Ecto neural progenitor cell (in vitro differentiated cells): ENCODE results near the gene ISY1.
"Not testable (repeated sequence)": the region's sequence is repeated elsewhere in the genome, so short reads cannot be mapped to it uniquely, and the experiment has no call there.

Experiments
- DNase-seq: peaks from one replicate; pipeline ENCODE4 v3.0.0-alpha.2; 2018; ENCODE audit warnings: low spot score

The ISY1 gene

DNA sequence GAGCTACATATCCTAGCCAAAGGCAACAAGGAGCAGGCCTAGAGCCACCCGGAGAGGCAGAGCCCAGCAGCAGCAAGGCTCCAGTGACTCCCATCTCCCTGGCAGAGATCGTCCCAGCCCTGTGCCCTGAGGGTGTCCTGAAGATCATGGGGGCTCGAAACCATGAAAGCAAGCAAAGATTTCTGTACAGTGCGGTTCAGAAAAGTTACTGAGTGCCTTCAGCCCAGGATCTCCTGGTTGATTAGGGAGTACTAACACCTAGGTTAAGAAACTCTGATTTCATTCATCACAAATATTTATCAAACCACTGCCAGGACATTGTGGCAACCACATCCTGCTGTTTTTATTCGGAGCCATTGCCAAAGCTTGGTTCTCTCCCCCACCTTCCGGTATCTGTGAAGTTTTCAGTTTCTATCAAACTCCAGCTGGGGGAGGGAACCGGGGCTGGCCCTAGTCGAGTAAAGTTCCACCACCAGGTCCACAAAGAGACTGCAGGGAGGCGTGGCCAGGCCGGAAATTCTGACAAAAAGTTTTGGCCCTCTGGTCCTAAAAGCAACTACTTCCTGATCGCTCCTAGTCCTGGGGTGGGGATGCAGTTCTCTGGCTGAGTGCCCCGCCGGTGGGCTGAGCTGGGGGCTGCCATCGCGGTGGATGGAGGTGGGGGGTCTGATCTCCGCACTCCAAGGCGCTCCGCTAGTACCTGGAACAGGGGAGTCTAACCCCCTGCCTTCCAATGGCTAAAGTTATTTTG is 40.4 kb downstream of the ISY1 start:
- peak; percentile 77 for DNase-seq

DNA sequence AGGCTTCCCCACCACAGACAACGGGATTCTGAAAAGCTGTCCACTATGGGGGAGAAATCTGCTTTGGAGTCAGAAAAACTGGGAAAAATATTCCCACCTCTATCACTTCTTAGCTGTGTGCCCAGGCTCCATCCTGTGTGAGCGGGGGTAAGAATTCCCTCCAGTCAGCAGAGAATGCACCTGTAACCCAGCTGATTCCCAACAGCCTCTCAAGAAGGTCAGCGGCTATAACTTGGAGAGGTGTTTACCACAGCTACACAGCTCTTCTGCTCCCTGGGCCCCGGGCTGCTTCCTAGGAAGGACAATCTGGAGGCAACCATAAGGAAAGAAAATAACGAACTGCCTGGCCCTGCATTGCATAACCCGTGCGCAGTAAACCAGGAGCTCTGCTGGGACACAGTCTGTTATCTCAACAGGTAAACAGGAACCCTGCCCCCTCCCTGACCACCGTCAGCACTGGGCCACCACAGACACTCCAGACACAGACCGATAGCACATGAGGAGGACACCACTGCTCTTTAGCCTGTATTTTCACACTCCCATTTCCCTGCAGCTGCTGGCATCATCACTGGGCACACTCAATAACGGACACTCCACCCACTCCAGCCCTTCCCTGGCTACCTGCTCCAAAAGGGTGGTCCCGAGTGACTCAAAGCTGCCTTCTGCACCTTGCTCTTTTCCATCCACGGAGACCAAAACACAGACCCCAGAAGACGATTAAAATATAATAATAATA is 41.3 kb downstream of the ISY1 start:
- no peak for DNase-seq

DNA sequence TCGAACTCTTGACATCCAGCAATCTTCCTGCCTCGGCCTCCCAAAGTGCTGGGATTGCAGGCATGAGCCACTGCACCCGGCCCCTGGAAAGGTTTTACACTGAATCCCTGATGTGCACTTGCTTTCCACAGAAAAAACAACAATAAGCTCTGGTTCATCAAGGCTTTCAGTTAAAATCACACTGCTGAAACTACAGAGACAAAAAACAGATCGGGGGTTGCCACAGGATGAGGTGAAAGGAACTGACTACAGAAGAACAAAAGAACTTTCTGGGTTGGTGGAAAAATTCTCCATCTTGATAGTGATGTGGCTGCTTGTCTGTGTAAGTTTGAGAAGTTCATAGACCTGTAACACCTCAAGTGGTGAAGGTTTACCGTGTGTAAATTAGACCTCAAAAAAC is 42.1 kb downstream of the ISY1 start:
- no peak for DNase-seq

DNA sequence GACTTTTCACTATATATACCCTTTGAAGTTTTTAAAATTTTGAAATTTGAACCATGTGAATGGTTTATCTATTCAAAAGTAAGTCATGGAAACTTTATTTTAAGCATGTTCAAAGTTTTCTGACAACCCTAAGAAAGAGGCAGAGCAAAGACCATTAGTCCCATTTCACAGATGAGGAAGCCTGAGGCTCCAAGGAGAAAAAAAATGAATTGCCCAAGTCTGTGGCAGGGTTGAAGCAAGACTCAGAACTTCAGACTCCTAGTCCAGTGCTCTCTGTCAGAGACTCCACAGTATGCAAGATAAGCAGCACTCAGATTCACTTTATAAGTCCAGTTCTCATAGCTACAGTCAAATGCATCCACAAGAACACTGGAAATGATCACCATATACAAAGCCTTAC is 43.7 kb downstream of the ISY1 start:
- DNase-seq = no peak

DNA sequence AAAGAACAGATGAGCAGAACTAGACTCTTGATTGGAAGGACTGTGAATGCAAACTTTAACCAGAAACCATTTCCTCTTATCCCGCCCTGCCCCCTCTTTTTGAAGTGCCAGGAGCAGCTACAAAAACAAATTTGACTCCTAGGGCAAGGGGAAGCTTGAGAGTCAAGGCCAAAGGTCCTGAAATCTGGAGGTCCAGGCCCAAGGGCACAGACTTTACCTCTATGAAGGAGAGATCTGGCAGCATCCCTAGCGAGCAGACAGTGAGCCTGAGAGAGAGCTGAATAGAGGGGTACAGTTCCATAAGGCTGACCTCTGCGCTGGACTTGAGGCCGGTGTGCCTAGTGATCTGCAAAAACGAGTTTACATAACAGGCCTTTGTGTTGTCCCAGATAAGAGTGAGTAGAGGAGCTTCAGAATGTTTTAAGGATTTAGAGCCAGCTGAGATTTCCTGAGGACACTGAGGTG is 44.3 kb downstream of the ISY1 start:
- DNase-seq = no peak

DNA sequence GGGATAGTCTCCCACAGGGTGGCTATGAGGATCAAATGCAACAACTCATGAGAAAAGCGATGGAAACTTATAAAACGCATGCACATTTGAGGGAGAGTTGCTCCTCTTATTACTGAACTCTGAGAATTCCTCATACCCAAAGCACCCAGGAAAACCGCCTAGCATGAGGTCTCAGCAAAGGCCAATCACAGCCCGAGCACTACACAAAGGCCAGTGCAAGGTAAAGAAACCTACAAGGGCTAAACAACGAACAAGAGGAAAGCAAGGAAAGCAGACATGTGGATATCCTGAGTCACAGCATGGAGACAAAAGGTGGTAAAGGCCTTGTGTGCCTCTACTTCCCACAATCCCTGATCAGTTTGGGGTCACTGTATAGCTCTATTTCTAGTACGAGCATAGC is 46.4 kb downstream of the ISY1 start:
- DNase-seq = no peak

DNA sequence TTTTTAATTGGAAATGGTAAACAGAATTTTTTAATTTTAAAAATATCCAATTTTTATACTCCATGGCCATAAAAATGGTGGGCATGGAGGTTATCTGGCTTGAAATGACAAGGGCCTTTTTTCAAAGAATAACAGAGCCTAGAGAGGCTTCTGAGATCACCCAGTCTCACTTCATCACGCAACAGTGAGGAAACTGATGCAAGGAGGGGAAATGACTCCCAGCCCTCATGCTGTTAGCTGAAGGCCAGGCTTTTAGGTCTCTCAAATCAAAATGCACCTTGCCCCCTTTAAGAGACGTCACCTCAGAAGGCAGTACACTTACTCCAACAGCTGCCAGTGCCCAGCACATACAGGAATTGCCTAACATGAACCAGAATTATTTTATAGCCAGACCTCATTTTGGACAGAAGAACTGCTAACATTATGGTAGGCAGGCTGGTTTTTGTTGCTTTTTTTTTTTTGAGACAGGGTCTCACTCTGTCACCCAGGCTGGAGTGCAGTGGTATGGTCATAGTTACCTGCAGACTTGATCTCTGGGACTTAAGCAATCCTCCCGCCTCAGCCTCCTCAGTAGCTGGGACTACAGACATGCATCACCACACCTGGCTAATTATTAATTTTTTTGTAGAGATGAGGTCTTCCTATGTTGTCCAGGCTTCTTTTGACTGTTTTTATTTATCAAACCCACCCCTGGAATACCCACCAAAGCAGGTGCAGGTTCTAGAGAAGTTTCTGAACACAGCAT is 48.4 kb downstream of the ISY1 start:
- DNase-seq = no peak

DNA sequence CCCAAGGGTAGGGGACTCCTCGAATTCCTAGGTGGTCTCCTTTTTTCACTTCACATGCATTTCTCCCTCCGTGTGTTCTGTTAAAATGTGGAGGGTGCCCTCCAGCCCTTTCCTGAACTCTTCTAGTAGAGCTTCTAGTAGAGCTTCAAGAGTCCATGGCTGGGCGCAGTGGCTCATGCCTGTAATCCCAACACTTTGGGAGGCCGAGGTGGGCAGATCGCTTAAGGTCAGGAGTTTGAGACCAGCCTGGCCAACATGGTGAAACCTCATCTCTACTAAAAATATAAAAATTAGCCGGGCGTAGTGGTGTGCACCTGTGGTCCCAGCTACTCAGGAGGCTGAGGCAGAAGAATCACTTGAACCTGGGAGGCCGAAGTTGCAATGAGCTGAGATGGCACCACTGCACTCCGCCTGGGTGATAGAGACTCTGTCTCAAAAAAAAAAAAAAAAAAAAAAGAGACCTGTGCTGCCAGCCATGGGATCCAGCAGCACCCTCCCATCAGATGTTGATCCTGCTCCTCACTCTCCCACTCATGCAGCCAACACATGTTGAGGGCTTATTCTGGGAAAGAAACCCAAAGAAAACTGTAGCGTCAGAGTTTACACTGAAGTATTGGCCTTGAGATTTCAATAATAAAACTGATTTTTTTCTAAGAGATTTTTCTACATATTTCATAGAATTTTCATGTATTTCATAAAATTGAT is 49.6 kb downstream of the ISY1 start:
- DNase-seq = not testable (repeated sequence)

DNA sequence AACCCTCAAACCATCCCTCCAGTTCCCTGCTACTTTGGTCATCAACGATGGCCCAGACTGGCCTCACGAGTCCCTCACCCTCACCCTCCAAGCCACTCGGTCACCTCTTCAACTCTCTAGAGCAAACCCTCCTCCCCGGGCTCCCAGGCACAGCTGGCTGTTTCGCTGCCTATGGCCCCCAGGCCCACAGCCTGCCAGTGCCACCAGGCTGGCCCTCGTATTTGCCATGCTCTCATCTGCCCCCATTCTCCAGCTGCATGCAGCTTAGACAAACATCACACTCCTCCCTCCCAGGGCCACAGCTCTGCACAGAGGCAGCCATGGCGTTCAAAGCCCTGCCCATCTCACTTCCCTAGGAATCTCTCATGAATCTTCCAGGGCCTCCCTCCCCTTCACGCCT is 53.1 kb downstream of the ISY1 start:
- DNase-seq = no peak

DNA sequence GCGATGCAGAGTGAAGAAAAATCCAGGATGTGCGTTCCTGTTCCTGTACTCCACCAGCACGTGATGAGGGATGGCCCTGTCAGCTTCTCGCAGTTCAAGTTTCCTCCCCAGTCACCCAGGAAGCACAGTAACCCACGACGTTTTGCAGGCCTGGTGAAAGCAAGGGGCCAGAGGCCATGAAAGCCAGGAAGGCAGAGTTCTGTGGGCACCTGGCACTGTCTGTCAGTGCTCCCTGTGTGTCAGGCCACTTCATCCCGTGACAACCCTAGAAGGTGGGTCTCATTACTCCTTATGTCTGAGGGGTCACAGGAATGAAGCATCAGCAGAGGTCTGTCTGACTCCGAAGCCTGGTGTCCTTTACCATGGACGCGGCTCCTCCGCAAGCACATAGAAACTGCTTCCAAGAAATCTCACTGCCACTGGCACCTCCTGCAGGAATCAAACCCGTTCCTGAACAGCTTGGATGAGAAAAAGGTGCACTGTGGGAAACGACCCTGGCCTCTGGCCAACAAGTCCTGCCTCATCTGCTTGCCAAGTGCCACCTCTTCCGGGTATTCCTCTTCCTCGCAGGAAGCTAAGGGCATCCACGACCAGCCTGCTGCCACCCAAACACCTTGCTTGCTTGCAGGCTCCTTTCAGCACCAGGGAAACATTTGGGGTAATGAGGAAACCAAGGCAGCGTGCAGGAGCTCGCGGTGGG is 53.8 kb downstream of the ISY1 start:
- no peak for DNase-seq

DNA sequence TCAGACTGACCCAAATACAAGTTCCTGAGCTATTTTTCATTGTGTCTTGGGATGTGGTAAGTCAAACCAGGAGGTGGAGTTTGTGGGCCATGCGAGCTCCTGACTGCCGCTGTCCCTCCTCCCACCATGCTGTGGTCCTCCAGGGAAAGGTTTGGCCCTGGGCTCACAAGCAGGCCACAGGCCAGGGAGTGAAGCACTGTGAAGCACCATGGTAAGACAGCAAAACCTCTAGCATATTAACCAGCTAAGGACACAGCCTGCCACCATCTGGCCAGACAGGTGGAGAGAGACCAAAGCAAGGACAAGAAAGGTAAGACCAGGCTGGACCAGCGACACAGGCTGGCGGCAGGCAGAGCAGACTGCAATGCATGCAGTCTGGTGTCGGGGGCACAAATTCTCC is 54.5 kb downstream of the ISY1 start:
- DNase-seq = no peak

DNA sequence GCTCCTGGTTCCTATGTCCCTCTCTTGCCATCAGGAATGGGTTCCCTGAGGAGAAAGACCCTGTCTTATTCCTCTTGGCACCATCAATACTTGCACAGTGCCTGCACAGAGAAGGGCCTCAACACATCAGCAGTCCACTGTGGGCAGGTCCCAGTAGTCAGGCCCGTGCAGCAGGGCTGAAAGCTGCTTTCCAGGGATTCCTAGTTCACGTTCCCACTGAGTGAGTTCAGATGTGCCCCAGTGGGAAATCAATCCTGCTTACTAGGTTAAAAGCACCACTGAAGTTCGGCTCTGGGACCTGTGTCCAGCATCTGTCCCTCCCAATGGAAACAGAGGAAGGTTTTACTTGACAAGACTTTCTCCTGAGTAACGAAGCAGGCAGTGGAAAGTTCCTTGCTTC is 55.0 kb downstream of the ISY1 start:
- DNase-seq = no peak

DNA sequence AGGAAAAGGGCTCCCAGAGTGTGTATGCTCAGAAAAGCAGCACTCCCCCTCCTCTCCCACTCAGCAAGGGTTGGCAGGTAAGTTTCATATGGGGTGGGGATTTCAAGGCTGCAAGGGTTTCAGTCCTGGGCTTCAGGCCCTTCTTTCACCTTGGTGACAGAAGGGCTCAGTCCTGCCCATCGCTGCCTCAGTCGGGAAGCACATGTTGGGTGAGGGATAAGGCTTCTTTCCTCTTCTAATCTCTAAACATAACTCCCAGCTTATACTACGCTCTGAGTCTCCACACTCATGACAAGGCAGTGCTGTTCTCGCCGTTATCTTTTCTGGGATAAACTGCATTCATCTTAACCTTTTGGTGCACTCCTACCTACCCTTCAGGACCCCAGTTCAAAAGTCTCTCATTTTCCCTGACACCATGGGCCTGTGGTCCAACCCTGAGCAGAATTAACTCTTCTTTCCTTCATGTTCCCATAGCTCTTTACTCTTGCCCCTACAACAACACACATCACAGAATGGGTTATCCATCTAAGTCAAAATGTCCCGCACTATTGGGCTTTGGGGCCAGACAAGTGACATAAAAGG is 56.3 kb downstream of the ISY1 start:
- no peak for DNase-seq

DNA sequence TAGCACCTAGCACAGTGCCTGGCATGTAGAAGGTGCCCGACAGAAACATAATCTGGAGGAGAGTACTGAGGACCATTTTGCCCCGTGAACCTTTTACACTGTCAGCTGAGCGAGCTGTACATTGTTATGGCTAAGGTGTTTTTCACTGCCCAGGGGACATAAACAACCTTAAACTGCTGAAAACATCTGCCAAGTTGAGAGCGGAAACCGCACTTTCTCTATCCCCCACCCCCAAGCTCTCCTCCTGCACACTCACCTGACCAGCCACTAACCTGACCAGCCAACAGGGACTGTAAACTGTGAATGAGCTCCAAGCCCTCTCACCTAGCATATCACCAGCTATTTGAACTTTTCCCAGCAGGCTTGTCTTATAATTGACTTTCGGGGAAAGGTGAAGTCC is 56.8 kb downstream of the ISY1 start:
- DNase-seq = no peak

DNA sequence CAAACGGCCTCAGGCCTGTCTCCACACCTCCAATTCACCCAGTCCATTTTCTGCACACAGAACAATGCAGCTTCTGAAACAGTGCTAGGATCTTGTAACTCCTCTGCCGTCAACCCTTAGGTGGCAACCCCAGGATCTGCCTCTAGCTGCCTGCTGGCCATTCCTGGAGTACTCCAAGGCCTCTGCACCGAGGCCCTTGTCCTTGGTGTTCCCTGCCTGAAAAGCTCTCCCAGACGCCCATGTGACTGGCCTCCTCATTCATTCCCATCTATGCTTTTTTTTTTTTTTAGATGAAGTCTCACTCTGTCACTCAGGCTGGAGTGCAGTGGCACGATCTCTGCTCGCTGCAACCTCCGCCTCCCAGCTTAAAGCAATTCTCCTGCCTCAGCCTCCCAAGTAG is 57.6 kb downstream of the ISY1 start:
- DNase-seq = no peak

DNA sequence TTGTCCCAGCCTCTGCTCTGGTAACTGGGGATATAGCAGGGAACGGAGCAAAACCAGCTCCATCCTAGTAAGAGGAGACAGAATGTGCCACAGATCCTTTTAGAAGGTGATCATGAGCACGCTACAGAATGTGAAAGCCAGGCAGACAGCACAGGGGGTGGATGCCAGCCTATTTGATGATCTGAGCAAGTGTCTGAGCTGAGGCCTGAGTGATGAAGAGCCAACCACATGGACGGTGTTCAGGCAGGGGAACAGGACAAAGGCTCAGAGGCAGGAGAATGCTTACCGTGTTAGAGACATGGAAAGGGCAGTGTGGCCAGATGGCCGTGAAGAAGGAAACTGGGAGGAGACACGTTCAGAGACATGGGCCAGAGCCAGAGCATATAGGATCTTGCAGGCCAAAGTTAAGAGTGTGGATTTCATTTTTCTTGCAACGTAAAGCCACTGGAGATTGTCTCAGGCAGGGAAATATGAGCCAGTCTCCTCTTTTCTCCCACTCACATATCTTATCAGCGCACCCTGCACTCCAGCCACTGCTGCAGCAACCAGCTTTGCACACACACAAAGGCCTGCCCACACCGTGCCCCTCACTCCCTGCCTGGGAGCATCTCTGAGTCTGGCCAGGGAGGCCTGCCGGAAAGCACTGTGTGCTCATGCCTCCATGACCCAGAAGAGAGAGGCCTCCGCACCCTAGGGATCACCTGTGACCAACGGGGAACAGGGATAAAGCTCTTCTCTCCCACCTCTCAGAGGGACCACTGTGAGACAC is 59.3 kb downstream of the ISY1 start:
- DNase-seq = no peak

DNA sequence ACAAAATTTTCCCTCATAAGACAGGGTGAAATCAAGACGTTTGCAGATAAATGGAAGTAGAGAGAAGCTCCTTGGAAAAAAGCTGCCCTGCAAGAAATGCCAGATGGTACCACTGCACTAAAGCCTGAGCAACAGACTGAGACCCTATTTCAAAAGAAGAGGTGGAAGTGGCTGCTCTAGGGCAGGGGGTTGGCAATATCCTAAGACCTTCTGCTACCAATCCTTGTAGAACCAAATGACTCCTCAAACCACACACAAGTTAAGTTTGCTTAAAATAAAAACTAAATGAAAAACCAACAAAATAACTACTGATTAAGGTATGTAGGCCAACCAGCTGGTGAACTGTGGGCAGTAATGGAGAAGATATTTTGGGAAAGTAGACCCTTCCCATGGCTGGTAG is 60.6 kb downstream of the ISY1 start:
- no peak for DNase-seq

DNA sequence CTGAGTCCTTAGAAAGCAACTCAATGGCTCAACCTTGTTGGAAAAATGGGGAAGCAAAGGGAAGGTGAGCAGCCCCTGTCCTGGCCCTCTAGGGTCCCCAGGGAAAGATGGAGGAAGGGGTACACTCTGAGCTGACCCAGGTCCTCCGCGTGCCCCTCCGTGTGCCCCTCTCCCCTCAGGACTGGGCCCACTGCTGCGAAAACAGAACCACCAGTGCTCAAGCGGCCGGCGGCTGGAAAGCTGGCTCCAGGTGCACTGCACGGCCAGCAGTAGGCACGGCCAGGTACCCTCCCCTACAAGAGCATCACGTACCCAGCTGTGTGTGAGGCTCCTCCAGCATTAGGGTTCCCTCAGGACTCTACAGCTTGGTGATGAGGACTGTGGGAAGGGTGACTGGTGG is 65.6 kb downstream of the ISY1 start:
- no peak for DNase-seq

DNA sequence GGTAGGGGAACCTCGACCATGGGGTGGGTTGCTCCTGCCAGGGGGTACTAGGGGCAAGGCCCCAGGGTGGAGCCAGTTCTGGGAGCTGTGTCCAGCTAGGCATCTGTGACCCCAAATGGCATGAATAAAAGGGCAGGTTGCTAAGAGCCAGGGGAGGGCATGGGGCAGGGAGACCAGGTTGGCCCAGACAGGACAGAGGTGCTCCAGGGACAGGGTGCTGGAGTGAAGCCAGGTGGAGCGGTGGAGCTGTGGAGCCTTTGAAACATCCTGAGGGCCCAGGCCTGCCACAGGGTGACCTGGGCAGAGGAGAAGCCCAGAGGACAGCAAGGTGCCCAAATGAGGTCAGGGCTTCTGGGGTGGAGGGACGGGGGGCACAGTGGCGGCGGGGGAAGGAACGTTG is 72.6 kb downstream of the ISY1 start:
- DNase-seq = not testable (repeated sequence)

DNA sequence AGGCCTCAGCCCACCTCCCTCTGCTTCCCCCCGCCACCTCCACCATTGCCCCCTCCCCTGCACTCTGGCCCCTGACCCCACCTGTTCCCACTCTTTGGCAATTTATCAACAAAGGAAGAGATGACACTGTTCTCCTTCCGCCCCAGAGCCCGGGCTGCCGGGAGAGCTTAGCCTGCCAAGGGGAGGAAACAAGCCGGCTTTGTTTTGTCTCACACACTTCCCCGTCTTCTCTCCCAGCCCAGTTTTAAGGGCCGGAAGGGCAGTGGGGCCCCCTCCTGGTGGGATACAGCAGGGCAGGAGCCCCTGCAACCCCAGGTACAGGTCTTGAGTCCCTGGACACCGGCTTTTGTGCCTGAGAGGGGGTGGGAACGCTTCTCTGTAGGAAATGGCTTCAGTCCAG is 73.0 kb downstream of the ISY1 start:
- not testable (repeated sequence) for DNase-seq
